ENCODE measurements around the gene AMOT. TPM values are rescaled to one million over a fixed set of nuclear protein-coding genes. Genes with fewer than 3 reads are reported as not detected.

AMOT gene
- total RNA-seq, 1 experiment from 2014 or later, result 0.58 TPM

GRCh38 chrX:112851806-112852205 lies 11.2 kb upstream of the AMOT start:
- Histone ChIP-seq H3K27ac (ENCODE audit: low read length) (no peak overlapping the region), H3K27me3 (ENCODE audit: low read length) (no peaks in the 10 kb centered on the region), H3K9me3 (ENCODE audit: low read length) (no peaks in the 10 kb centered on the region), H3K4me2 (ENCODE audit: low read length) (no peak overlapping the region), H4K20me1 (ENCODE audit: low read length) (no peaks in the 10 kb centered on the region), H3K9ac (ENCODE audit: low read length) (no peak overlapping the region), H3F3A (ENCODE audit: low read length, unreplicated experiment) (no peaks in the 10 kb centered on the region), H2AFZ (ENCODE audit: low read length) (no peak overlapping the region), H3K36me3 (ENCODE audit: low read depth, low read length) (no peaks in the 10 kb centered on the region), H3K9me2 (replicated peaks; ENCODE audit: low read length) (no peaks in the 10 kb centered on the region), H3K4me3 (ENCODE audit: low read length) (no peak overlapping the region), H3K79me2 (ENCODE audit: low read length) (no peaks in the 10 kb centered on the region), H3K4me1 (ENCODE audit: insufficient read depth, low read length) (no peaks in the 10 kb centered on the region)
- TF ChIP-seq, protein P1, sequence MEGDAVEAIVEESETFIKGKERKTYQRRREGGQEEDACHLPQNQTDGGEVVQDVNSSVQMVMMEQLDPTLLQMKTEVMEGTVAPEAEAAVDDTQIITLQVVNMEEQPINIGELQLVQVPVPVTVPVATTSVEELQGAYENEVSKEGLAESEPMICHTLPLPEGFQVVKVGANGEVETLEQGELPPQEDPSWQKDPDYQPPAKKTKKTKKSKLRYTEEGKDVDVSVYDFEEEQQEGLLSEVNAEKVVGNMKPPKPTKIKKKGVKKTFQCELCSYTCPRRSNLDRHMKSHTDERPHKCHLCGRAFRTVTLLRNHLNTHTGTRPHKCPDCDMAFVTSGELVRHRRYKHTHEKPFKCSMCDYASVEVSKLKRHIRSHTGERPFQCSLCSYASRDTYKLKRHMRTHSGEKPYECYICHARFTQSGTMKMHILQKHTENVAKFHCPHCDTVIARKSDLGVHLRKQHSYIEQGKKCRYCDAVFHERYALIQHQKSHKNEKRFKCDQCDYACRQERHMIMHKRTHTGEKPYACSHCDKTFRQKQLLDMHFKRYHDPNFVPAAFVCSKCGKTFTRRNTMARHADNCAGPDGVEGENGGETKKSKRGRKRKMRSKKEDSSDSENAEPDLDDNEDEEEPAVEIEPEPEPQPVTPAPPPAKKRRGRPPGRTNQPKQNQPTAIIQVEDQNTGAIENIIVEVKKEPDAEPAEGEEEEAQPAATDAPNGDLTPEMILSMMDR (conservative IDR thresholded peaks at IDR 0.05; ENCODE audit: low read depth, low read length), result no peak
- TF ChIP-seq EZH2phosphoT487 (IDR thresholded peaks at IDR 0.05; ENCODE audit: borderline replicate concordance, low read length) (no peak), EZH2 (IDR thresholded peaks at IDR 0.05; ENCODE audit: low read length, unreplicated experiment) (no peak)
- ChIA-PET POLR2A (ENCODE audit: unreplicated experiment) (no interaction called here), CTCF (no interaction called here)
- no peak for DNase-seq
- BruUV-seq (replicated peaks), result no TSS peak
- intact Hi-C loops (cut with micrococcal nuclease), result no loop called here
- ATAC-seq, result no peak

DNA sequence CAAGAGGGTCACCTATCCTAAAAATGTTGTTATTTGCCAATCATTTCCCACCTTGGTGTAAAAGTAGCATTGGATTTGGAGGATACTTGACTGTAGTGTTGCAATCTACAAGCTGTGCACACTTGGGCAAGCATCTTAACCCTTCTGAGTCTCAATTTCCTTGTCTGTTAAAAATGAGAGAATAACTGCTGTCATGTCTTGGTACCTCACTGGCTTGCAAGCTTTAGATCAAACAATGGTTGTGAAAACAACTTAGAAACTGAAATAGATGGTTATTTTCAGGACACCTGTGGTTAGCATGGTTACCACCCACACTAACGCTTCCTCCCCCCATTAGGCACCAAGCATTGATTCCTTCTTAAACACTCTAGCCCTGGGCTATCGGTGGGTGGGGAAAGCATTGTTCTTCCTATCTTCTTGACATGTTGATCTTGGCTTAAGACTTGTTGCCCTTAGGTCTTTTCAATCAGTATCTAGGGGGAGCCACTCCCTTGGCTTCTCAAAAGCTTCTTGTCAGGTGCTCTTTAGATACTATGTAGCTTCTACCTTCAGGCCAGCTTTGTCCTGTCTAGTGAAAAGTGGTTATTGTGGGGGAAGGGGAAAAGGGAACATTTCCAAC lies 10.6 kb upstream of the AMOT start:
- ATAC-seq (no peak), DNase-seq (no peak)
- Histone ChIP-seq H3K4me2 (ENCODE audit: low read length) (no peak overlapping the region), H3K9me2 (replicated peaks; ENCODE audit: low read length) (no peaks in the 10 kb centered on the region), H3K9ac (ENCODE audit: low read length) (no peak overlapping the region), H3K27me3 (ENCODE audit: low read length) (no peaks in the 10 kb centered on the region), H3K79me2 (ENCODE audit: low read length) (no peaks in the 10 kb centered on the region), H3K36me3 (ENCODE audit: low read depth, low read length) (no peaks in the 10 kb centered on the region), H4K20me1 (ENCODE audit: low read length) (no peaks in the 10 kb centered on the region), H3K4me3 (ENCODE audit: low read length) (no peak overlapping the region), H2AFZ (ENCODE audit: low read length) (no peak overlapping the region), H3K27ac (ENCODE audit: low read length) (no peak overlapping the region), H3K4me1 (ENCODE audit: insufficient read depth, low read length) (no peaks in the 10 kb centered on the region), H3F3A (ENCODE audit: low read length, unreplicated experiment) (no peaks in the 10 kb centered on the region), H3K9me3 (ENCODE audit: low read length) (no peaks in the 10 kb centered on the region)
- ChIA-PET CTCF (no interaction called here), POLR2A (ENCODE audit: unreplicated experiment) (no interaction called here)
- TF ChIP-seq, protein P1 (conservative IDR thresholded peaks at IDR 0.05; ENCODE audit: low read depth, low read length), result no peak
- no peak for TF ChIP-seq EZH2phosphoT487 (IDR thresholded peaks at IDR 0.05; ENCODE audit: borderline replicate concordance, low read length)
- no peak for TF ChIP-seq EZH2 (IDR thresholded peaks at IDR 0.05; ENCODE audit: low read length, unreplicated experiment)
- intact Hi-C loops (cut with micrococcal nuclease), result no loop called here
- no TSS peak for BruUV-seq (replicated peaks)

- intact Hi-C loops (cut with micrococcal nuclease), result no loop called here
- no peak for DNase-seq
- H3K4me3 ChIP-seq (ENCODE audit: low read length), result no peak overlapping the region
Measured at GRCh38 chrX:112849016-112849415, 8.4 kb upstream of the AMOT start.

More at GRCh38 chrX:112849016-112849415, 8.4 kb upstream of the AMOT start:
- Histone ChIP-seq H3K4me1 (ENCODE audit: insufficient read depth, low read length) (no peaks in the 10 kb centered on the region), H3K27ac (ENCODE audit: low read length) (no peak overlapping the region), H3F3A (ENCODE audit: low read length, unreplicated experiment) (no peaks in the 10 kb centered on the region), H3K9me2 (replicated peaks; ENCODE audit: low read length) (no peaks in the 10 kb centered on the region), H3K9me3 (ENCODE audit: low read length) (no peaks in the 10 kb centered on the region), H3K9ac (ENCODE audit: low read length) (no peak overlapping the region), H3K4me2 (ENCODE audit: low read length) (no peak overlapping the region), H3K79me2 (ENCODE audit: low read length) (no peaks in the 10 kb centered on the region), H3K36me3 (ENCODE audit: low read depth, low read length) (no peaks in the 10 kb centered on the region), H3K27me3 (ENCODE audit: low read length) (no peaks in the 10 kb centered on the region), H4K20me1 (ENCODE audit: low read length) (no peaks in the 10 kb centered on the region), H2AFZ (ENCODE audit: low read length) (no peak overlapping the region)
- no TSS peak for BruUV-seq (replicated peaks)
- ChIA-PET CTCF (no interaction called here), POLR2A (ENCODE audit: unreplicated experiment) (no interaction called here)
- TF ChIP-seq, protein P1 (conservative IDR thresholded peaks at IDR 0.05; ENCODE audit: low read depth, low read length), result no peak
- TF ChIP-seq EZH2phosphoT487 (IDR thresholded peaks at IDR 0.05; ENCODE audit: borderline replicate concordance, low read length) (no peak), EZH2 (IDR thresholded peaks at IDR 0.05; ENCODE audit: low read length, unreplicated experiment) (no peak)
- no peak for ATAC-seq

Data from PC-3 (cell line).